22Rv1 (cell line): ENCODE results near the gene EGLN3.

Source experiments
- H3K27ac ChIP-seq: fragments of 450-650 bp; 2 replicates; pipeline ENCODE4 v1.5.1; 2017
- ZFX ChIP-seq: fragments of 450-650 bp; IDR thresholded peaks from 2 replicates; pipeline ENCODE4 v1.6.1; 2017; ENCODE audit warnings: antibody characterized with exemption, borderline replicate concordance
- TF ChIP-seq, protein P1 (sequence below): fragments of 450-650 bp; IDR thresholded peaks from 2 replicates; pipeline ENCODE4 v1.5.1; 2017; ENCODE audit warnings: mild to moderate bottlenecking

Gene EGLN3

DNA sequence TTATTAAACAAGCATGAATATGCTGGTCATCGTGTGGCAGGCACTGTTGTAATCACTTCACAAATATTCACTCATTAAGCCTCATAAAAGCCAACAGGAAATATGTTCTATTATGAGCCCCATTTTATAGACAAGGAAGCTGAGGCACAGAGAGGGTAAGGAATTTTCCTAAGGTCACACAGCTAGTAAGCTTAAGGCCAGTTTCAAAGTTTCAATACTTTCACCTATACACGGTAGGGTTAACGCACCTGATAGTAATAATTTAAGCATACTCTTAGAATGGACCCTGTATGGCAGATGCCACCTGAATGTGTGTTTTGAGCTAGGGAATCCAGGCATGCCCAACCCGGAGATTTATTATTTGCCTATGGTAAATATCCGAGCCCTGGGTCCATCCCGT is 39.8 kb downstream of the EGLN3 start:
- H3K27ac ChIP-seq: no peak overlapping the region
- TF ChIP-seq, protein P1, sequence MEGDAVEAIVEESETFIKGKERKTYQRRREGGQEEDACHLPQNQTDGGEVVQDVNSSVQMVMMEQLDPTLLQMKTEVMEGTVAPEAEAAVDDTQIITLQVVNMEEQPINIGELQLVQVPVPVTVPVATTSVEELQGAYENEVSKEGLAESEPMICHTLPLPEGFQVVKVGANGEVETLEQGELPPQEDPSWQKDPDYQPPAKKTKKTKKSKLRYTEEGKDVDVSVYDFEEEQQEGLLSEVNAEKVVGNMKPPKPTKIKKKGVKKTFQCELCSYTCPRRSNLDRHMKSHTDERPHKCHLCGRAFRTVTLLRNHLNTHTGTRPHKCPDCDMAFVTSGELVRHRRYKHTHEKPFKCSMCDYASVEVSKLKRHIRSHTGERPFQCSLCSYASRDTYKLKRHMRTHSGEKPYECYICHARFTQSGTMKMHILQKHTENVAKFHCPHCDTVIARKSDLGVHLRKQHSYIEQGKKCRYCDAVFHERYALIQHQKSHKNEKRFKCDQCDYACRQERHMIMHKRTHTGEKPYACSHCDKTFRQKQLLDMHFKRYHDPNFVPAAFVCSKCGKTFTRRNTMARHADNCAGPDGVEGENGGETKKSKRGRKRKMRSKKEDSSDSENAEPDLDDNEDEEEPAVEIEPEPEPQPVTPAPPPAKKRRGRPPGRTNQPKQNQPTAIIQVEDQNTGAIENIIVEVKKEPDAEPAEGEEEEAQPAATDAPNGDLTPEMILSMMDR: no peak

DNA sequence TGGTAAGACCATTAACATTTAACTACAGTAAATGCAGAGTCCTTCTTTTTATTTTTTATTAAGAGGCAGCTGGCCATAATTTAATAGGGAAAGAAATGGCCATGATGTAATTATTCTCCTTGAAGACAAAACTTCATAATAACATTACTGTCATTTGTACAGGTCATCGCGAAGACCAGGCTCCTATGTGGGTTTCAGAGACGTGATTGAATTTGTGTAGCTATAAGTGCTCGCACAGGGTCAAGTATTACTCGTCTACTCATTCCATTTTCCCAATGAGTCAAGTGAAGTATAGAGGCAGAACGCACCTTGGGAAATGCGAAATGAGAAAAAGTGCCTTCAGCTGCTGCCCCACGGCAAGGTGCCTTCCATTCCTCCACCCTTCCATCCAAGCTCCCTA is 40.4 kb downstream of the EGLN3 start:
- no peak overlapping the region for H3K27ac ChIP-seq
- TF ChIP-seq ZFX: no peak
- TF ChIP-seq, protein P1: no peak

- H3K27ac ChIP-seq: no peak overlapping the region
- no peak for TF ChIP-seq ZFX
- TF ChIP-seq, protein P1: no peak
Observed at GRCh38 chr14:33909380-33910084, 41.3 kb downstream of the EGLN3 start.

- no peak overlapping the region for H3K27ac ChIP-seq
- TF ChIP-seq, protein P1: 0 out of 2 replicates have a peak, but pooled peaks have one; percentile 12
- no peak for TF ChIP-seq ZFX
Observed at GRCh38 chr14:33908540-33909223, 42.2 kb downstream of the EGLN3 start.

GRCh38 chr14:33906968-33907367 is 43.9 kb downstream of the EGLN3 start:
- TF ChIP-seq, protein P1: no peak
- TF ChIP-seq ZFX: no peak

GRCh38 chr14:33904609-33905008 is 46.3 kb downstream of the EGLN3 start:
- TF ChIP-seq, protein P1: no peak
- no peak for TF ChIP-seq ZFX
- H3K27ac ChIP-seq: no peak overlapping the region

More at GRCh38 chr14:33906968-33907367, 43.9 kb downstream of the EGLN3 start:
- no peak overlapping the region for H3K27ac ChIP-seq

DNA sequence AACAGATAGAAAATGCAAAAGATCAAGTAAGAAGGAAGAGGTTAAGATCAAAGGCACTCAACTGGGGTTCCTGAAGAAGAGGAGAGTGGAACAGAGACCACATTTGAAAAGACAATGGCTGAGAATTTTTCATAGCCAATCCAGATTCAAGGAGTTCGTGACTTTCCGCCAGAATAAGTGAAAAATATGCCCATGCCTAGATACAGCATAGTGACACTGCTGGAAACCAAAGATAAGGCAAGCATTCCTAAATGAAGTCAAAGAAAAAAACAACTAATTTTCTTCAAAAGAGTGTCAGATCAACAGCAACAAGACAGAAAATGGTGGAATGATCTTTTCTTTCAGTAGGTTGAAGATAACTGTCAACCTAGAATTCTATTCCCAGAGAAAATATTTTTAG is 47.5 kb downstream of the EGLN3 start:
- TF ChIP-seq, protein P1: no peak
- TF ChIP-seq ZFX: no peak

More for the DNA sequence above, 47.5 kb downstream of the EGLN3 start:
- no peak overlapping the region for H3K27ac ChIP-seq
